ENCODE results near the gene CDH24. TPM values are rescaled to one million over a fixed set of nuclear protein-coding genes. Genes with fewer than 3 reads are reported as not detected.

The CDH24 gene
- total RNA-seq, 1 experiment from 2014 or later: 9.0 TPM

GRCh38 chr14:23085458-23085857, 28.1 kb upstream of the CDH24 start:
- ATAC-seq (no peak), DNase-seq (ENCODE audit: low read depth, low spot score) (no peak)
- BruUV-seq (replicated peaks): no TSS peak
- Histone ChIP-seq H3K4me3 (ENCODE audit: low read depth in 2 of 2, low read length in 2 of 2) (no peak overlapping the region), H3K9me3 (ENCODE audit: control insufficient read depth, insufficient read depth, low read depth, low read length) (no peaks in the 10 kb centered on the region), H3K27ac (ENCODE audit: low read length) (no peak overlapping the region), H3K36me3 (ENCODE audit: control insufficient read depth, insufficient read depth, low read length) (peaks cover 49% of the 10 kb centered on the region), H3K4me1 (ENCODE audit: control insufficient read depth, insufficient read depth, low read length) (no peaks in the 10 kb centered on the region), H3K27me3 (ENCODE audit: control insufficient read depth, insufficient read depth, low read length) (no peaks in the 10 kb centered on the region)
- intact Hi-C loops (cut with micrococcal nuclease; ENCODE audit: unreplicated experiment): no loop called here
- TF ChIP-seq SIN3A (IDR thresholded peaks at IDR 0.05; ENCODE audit: borderline replicate concordance, insufficient read depth, low read depth, low read length) (no peak), TCF7L2 (IDR thresholded peaks at IDR 0.05; ENCODE audit: low read depth, low read length) (no peak), REST (IDR thresholded peaks at IDR 0.05; ENCODE audit: insufficient read depth in 1 of 2, low read depth in 2 of 2, low read length in 1 of 2) (no peak), CTCF (IDR thresholded peaks at IDR 0.05) (no peak), POLR2AphosphoS5 (IDR thresholded peaks at IDR 0.05; ENCODE audit: low read depth, low read length) (no peak)
- POLR2A ChIA-PET: interaction anchor here (0.6 kb wide), 1 partner anchor 230 kb away, joined by 5 read pairs; no protein-coding TSS in a partner anchor
- CTCF ChIA-PET: no interaction called here
- in situ Hi-C loops (cut with HindIII; ENCODE audit: low pct_unique_long_range_greater_than_20kb, low sequenced_read_pairs): no loop called here

- Histone ChIP-seq H3K36me3 (ENCODE audit: control insufficient read depth, insufficient read depth, low read length) (peaks cover 44% of the 10 kb centered on the region), H3K9me3 (ENCODE audit: control insufficient read depth, insufficient read depth, low read depth, low read length) (no peaks in the 10 kb centered on the region), H3K27ac (ENCODE audit: low read length) (no peak overlapping the region), H3K4me1 (ENCODE audit: control insufficient read depth, insufficient read depth, low read length) (peaks cover 13% of the 10 kb centered on the region), H3K4me3 (ENCODE audit: low read depth in 2 of 2, low read length in 2 of 2) (no peak overlapping the region), H3K27me3 (ENCODE audit: control insufficient read depth, insufficient read depth, low read length) (no peaks in the 10 kb centered on the region)
- in situ Hi-C loops (cut with HindIII; ENCODE audit: low pct_unique_long_range_greater_than_20kb, low sequenced_read_pairs): no loop called here
- BruUV-seq (replicated peaks): no TSS peak
- TF ChIP-seq CTCF (IDR thresholded peaks at IDR 0.05) (no peak), TCF7L2 (IDR thresholded peaks at IDR 0.05; ENCODE audit: low read depth, low read length) (no peak), SIN3A (IDR thresholded peaks at IDR 0.05; ENCODE audit: borderline replicate concordance, insufficient read depth, low read depth, low read length) (no peak), REST (IDR thresholded peaks at IDR 0.05; ENCODE audit: insufficient read depth in 1 of 2, low read depth in 2 of 2, low read length in 1 of 2) (no peak), POLR2AphosphoS5 (IDR thresholded peaks at IDR 0.05; ENCODE audit: low read depth, low read length) (no peak)
- POLR2A ChIA-PET: no interaction called here
- DNase-seq (ENCODE audit: low read depth, low spot score): no peak
- no peak for ATAC-seq
- CTCF ChIA-PET: interaction anchor here (0.6 kb wide), 1 partner anchor 10 kb away, joined by 3 read pairs; no protein-coding TSS in a partner anchor
- intact Hi-C loops (cut with micrococcal nuclease; ENCODE audit: unreplicated experiment): no loop called here
Observed at GRCh38 chr14:23080474-23080873, 23.2 kb upstream of the CDH24 start.
